NCI-H82 treated with DMSO at 0.1 percent for 48 hours (cell line): ENCODE data around the gene YAF2.
"Not testable (repeated sequence)": the region's sequence is repeated elsewhere in the genome, so short reads cannot be mapped to it uniquely, and the experiment has no call there.

Source experiments
- DNase-seq: peaks from one replicate; lab custom pipeline; 2025; ENCODE audit not compliant: unreplicated experiment; lab: John Stamatoyannopoulos, UW

The YAF2 gene

GRCh38 chr12:42255221-42255865 lies 17.3 kb upstream of the YAF2 start:
- no peak for DNase-seq

- not testable (repeated sequence) for DNase-seq
Observed at GRCh38 chr12:42252645-42253044, 14.6 kb upstream of the YAF2 start.

GRCh38 chr12:42249033-42249432 lies 11.0 kb upstream of the YAF2 start:
- not testable (repeated sequence) for DNase-seq

- no peak for DNase-seq
Observed at GRCh38 chr12:42240131-42240750, 2.2 kb upstream of the YAF2 start.

- DNase-seq = no peak
Observed at GRCh38 chr12:42237853-42238239, 202 bp downstream of the YAF2 start.

GRCh38 chr12:42237052-42237852 lies 796 bp downstream of the YAF2 start:
- DNase-seq = peak; percentile 52

GRCh38 chr12:42236017-42236416 lies 2.0 kb downstream of the YAF2 start:
- DNase-seq = no peak

- DNase-seq = no peak
Observed at GRCh38 chr12:42235426-42235825, 2.6 kb downstream of the YAF2 start.

GRCh38 chr12:42234970-42235369 lies 3.1 kb downstream of the YAF2 start:
- no peak for DNase-seq

- not testable (repeated sequence) for DNase-seq
Observed at GRCh38 chr12:42227525-42227924, 10.5 kb downstream of the YAF2 start.

GRCh38 chr12:42224501-42224900 lies 13.5 kb downstream of the YAF2 start:
- DNase-seq = not testable (repeated sequence)

GRCh38 chr12:42222724-42223123 lies 15.3 kb downstream of the YAF2 start:
- DNase-seq = no peak

GRCh38 chr12:42221726-42222125 lies 16.3 kb downstream of the YAF2 start:
- no peak for DNase-seq

- no peak for DNase-seq
Observed at GRCh38 chr12:42217656-42218055, 20.4 kb downstream of the YAF2 start.

- DNase-seq = no peak
Observed at GRCh38 chr12:42216737-42217136, 21.3 kb downstream of the YAF2 start.

GRCh38 chr12:42215759-42216158 lies 22.3 kb downstream of the YAF2 start:
- not testable (repeated sequence) for DNase-seq

- DNase-seq = no peak
Observed at GRCh38 chr12:42213954-42214426, 24.1 kb downstream of the YAF2 start.

- DNase-seq = no peak
Observed at GRCh38 chr12:42213023-42213422, 25.0 kb downstream of the YAF2 start.

- no peak for DNase-seq
Observed at GRCh38 chr12:42208574-42208973, 29.5 kb downstream of the YAF2 start.

GRCh38 chr12:42204819-42205218 lies 33.2 kb downstream of the YAF2 start:
- DNase-seq = no peak

- no peak for DNase-seq
Observed at GRCh38 chr12:42204362-42204761, 33.7 kb downstream of the YAF2 start.

- no peak for DNase-seq
Observed at GRCh38 chr12:42201063-42201462, 37.0 kb downstream of the YAF2 start.
